ENCODE data around the gene RUFY1.

RUFY1 gene

DNA sequence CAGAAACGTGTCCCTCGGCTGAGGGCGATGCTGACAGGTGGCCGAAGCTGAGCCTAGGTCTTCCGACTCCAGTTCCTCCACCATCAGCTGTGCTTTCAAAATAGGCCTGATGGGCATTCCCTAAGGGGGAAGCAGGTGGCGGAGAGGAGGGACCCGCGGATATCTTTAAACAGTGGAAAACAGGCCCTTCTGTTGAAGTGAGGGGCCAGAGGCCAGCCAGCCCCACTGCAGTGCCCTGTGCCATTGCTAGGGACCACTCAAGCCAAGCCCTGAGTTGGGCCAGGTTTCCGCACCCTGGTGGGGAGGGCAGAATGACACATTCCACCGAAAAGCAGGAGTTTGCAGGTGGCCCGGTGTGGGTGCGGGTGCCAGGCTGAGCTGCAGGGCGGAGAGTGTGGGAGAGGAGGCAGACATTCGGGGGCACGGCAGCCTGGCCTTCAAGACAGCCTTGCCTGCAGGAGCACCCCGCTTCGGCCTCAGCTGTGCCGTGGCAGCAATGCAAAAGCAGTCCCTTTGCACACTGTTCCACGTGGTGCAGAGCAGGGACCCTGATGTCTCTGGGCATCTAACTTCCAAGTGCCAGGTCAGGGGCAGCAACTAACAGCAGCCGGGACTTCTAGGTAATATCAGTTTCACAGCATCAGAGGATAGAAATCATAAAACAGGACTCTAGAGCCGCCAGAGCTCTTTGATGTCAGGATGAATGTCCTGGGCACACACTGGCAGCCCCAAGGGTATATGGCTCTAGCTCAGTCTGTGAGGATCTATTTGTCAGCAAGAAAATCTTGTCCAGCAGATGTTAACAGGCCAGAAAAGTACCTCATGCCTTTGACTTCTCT lies 55.9 kb downstream of the RUFY1 start:
- DNase-seq, result no peak

DNA sequence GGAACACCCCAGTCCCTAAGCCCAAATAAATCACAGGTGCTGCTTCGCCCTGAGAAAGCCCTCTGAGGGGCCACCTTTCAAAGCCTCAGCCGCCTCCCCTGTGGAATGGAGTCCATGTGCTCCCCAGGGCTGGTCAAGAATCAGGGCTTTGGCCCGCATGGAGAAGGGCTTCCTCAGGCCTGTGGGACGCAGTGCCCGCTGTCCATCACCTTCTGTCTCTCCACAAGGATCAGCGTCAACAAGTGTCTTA lies 56.5 kb downstream of the RUFY1 start:
- no peak for DNase-seq

DNA sequence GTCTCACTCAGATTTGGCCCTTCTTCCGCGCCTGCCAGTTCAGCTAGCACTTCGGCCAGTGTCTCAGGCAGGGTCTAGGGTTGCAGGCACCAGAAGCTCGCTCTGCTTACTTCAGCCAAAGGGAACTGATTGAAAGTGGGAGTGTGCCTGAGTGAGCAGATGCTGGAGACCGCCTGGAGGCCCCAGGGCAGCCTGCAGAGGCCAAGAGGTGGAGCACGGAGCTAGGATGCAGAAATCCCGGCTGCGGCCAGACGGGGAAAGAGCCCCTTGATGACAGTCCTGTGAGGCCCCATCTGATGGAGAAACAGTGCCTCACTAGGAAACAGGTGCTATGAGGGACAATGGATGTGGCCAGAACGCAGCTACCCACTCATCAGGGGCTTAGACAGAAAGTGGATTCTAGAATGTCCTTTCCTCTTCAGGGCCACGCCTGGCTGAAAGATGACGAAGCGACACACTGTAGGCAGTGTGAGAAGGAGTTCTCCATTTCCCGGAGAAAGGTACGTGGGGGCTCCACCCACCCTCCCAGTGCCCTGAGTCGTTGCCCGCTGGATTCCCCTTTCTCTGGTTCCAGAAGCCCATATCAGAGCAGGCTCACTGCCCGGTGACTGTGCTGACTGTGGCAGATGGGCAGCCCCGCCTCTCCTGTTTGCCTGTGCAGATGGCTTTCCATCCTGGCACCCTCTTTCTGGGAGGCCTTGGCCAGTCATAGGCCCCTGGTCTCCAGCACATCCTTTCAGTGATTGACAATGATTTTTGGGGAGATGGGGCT lies 57.0 kb downstream of the RUFY1 start:
- DNase-seq, result no peak

DNA sequence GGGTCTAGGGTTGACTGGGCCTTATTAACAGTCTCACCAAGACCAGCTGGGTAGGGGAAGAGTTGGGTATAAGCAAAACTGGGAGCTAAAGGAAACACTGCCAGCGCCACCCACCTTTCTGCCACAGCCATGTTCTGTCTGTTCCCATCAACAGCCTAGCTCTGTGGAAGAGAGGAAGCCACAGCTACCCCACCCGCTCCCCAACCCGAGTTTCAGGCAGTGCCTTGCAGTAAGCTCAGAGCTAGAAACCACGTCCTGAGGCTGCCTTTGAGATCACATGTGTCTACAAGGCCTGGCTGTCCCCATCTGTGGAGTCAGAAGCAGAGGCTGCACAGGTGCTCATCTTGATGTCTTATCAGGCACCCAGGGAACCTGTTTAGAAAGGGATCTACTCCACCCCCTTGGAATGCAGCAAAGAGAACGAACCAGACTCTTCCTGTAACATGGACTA lies 57.8 kb downstream of the RUFY1 start:
- DNase-seq, result no peak

DNA sequence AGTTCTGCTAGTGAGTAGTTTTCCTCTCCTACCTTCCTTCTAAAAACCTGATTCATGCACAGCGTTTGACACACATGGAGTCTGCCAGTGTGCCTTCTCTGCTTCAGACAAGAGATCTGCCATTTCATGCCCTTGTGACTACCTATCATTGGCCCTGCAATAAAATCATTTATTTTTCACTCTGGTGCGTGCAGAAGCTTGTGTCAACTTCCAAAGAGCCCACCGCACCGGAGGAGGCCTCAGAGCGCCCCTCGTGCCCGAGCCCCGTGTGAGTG lies 59.4 kb downstream of the RUFY1 start:
- DNase-seq, result no peak

DNA sequence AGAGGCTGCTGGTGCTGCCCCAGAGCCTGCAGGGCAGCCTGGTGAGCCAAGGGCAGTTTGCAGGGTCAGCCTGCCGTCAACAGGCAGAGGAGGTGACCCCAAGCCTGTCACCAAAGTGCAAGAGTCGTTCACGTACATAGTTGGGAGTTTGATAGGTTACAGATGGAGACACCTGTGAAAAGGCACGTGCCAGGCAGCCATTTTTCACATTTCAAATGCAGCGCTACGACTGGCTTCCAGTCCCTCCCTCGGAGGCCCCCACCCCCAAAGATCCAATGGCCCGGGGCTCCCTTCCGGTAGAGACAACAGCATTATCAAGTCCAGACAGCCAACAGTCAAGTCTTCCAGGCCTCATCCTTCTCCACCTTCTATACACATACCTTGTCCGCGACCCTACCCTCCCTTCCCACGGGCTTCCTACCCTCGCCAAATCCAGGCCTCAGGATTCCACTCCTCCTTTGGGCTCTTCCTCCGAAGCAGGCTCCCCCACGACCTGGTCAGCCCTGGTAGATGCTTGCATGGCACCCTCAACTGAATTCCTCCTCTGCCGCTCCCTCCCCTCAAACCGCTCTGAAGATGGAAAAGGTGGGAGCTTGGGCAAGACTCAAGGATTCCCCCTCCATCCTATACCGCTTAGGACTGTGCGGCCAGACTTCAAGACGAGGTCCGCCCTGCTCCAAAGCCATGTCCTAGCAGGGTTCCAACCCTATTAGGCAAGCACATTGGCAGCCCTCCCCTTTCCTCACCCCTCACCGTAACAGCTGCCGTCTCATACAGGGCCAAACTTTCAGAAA lies 60.0 kb downstream of the RUFY1 start:
- no peak for DNase-seq

DNA sequence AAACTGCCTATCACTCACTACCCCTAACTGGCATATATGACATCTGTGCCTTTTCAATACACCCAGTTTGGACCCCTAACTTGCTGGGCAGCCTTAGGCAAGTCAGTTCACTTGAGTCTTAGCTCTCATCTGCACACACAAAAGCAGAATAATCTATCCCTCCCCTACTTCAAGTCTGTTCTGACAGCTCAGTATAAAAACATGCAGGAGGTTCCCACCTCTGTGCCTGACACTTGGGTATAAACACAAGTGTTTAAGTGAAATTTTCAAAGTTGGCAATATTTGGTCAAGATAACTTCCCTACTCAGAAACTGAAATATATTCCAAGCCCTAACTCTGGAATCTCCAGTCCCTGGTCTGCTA lies 60.5 kb downstream of the RUFY1 start:
- no peak for DNase-seq

DNA sequence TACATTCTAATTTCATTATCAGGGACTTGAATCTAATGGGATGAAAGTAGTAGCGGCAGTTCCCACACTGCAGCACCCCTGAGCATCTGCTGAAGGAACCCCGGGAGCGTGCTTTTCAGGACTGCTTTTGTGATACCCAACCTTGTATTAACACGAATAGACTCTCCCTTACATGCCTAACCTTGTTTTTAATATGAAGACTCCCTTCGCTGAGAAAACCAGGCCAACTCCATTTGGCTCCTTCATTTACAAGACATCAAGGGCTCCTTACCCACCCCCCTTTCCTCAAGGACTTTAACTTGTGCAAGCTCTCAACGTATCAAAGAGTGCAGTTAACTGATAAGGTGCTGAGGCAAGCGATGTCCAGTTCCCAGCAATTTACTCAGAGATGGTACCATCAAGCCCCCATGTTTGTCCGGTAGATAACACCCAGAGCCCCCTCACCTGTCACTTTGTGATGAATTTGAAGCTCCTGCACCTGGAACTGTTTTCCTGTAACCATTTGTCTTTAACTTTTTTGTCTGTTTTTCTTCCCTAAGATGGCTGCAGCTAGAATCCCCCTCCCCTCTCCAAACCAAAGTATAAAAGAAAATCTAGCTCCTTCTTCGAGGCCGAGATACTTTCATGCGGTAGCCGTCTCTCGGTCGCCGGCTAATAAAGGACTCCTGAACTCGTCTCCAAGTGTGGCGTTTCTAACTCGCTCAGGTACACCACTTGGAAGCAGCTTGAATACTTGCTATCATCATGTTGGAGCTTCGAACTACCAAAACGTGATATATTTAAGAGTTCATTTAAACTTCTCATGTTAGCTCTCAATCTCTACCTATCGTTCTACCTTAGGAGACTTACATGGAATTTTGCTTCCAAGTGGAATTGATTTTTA lies 62.5 kb downstream of the RUFY1 start:
- DNase-seq, result no peak

DNA sequence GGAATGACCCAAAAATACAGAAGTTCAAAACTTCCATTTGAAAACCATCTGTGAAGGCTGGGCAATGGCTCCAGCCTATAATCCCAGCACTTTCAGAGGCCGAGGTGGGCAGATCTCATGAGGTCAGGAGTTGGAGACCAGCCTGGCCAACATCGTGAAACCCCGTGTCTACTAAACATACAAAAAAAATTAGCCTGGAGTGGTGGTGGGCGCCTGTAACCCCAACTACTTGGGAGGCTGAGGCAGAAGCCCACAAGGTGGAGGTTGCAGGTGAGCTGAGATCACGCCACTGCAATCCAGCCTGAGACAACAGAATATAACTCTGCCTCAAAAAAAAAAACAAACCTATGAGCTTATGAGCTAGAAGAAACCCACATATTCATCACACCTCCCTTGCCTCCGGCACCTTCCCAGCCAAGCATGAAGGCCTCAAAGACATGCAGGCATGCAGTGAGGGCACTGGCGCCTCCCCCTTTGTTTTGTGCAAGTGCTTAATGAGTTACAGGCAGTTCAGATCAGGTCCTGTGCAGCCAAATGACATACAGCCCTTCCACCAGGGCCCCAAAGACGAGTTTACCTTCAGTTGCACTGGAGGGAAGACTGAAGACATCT lies 63.2 kb downstream of the RUFY1 start:
- DNase-seq, result no peak

DNA sequence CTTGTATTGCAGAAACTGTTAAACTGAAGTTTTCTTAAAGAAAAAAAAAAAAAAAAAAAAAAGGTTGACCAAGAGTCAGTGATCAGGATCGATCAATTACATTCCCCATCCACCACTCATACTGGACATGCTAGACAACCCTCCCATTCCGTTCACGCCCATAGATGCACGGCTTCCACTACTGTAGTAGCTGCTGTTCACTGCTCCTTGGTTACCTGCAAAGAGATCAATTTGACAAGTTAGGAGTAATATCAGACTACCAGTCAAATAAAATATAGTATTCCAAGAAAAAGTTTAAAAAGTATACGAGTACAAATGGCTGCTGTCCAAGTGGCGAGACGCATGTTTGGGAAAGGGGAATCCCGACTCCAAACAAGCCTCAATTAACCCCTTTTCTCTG lies 64.4 kb downstream of the RUFY1 start:
- DNase-seq, result no peak

DNA sequence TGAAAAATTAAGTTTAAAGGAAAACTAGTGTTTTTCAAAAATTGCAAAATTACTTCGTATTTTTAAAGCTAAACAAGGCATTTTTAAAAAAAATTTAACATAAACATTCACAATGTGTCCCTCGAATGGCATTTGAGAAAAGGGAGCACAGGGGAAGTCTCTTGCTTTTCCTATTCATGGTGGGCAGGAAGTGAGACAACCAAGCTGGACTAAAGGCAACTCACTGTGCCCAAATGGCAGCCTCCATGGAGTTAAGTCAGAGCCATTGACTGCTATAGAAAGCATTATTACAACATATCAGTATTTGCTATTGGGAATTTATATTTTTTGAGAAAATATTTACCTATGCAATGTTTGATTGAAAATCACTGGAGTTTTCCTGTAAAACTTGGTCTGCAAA lies 64.8 kb downstream of the RUFY1 start:
- DNase-seq, result no peak

DNA sequence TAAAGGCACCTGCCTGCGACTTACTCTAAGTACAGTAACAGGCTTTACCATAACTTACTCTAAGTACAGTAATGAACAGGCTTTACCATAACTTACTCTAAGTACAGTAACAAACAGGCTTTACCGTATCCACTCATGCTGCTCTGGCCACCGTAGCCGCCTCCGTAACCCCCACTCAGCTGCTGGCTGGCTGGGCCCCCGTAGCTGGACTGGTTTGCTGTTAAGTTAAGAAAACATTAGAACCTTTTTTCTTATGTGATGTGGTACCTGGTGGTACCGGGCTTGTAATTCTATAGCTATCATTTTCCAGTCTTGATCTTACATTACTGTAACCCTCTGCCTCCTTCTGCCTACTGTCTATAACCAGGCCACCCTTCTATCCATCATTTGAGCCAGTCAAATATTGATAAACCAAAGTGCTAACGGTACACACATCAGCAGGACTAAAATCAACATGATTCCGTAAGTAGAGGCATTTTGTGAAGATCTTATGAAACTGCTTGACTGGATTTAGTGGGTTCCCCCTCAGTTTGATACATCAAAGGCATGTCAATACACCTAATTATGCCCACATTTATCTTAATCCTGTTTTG lies 65.7 kb downstream of the RUFY1 start:
- DNase-seq, result no peak

DNA sequence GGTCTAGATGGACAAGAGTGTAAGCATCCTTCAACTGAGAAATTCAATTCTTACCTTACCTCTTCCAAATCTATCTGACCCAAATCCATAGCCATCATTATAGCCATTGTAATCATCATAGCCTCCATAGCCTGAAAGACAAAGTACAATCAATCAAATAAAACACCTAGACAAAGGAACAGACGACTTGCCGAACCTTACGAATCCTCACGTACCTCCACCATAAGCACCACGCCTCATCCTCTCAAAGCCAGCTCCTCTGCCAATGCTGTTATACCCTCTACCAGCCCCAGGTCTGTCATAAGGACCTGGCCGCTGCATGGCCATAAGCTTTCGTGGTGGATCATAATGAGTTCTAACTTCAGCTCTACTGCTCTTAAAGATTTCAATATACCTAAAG lies 67.6 kb downstream of the RUFY1 start:
- no peak for DNase-seq

DNA sequence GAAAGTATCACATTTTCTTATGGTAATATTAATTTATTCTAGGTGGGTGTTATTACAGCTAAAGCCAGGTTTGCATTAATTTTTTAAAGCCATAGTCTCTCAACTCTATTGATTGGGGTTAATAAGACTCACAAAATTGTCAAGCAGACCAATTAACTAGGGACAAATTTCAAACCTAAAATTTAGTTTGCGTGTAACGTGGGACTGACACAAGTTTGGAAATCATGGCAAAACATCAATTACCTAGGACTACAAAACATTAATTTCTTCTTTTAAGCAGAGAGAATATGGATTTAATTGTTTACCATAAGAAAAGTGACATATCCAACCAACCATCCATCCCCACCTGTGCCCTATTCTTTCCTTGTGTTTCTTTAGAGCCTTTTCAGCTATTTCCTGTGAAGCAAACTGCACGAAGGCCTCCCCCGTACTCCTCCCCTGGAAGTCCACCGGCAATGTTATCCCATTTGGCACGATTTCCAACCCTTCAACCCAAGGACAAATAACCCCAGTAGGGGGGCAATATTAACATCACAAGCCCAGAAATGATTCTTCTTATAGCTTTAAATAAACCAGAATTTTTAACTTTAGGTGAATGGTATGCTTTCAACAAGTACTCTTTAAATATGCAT lies 68.7 kb downstream of the RUFY1 start:
- DNase-seq, result no peak

DNA sequence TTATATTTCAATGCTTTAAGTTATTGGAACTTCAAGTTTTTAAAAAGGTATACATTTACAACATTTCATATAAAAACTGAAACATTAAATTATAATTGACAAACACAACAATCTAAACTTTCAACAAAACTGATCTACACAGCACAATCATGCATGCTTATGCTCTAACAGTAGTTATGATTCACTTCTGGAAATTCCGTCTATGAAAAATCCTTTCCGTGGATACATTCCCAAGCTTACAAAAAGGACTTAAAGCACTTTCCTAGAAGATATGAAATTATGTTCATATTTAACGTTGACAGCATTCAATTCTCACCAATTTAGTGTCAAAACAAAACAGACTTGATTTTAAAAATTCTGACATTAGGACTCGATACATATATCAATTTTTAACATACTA lies 69.4 kb downstream of the RUFY1 start:
- no peak for DNase-seq

DNA sequence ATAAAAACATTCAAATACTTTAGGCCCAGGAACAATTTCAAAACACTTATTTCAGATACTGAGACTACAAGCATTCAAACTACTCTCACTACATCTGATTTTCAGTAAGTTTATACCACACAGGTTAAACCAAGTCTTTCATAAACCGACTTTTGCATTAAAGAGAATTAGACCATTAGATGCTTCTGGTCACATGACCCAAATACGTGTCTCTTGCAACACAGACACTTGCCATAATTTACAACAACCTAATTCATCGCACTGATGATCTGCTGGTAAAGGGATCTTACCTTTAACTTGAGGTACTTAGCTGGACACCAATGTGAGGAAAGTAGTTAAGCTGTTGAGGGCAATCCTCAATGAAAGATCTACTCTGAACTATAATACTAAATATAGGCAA lies 69.9 kb downstream of the RUFY1 start:
- no peak for DNase-seq

DNA sequence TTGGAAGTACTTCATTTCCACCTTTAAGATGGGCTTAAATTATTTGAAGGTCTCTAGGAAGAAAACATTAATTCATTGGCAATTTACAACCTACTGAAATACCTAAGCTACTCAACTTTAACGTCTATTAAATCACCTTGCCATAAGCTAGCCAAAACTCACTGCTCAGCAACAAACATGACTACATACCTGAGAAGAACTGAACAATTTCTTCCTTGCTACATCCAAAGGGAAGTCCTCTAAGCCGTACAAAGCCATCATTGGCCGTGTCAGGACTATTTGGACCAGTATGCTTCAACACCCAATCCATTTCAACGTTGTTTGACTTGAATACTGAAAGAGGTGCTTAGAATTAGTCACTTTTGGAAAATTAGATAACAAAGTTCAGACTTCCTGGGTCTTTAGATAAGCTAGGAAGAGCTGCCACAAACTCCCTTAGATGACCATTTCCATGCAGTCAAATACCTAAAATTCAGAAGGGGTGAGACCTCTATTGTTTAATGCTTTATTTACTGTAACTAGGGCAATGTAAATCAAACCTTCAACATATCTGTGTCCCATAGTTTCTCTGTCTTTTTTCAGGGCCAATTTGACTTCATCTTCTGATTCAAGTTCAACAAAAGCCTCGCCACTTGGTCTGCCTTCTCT lies 70.5 kb downstream of the RUFY1 start:
- DNase-seq, result no peak

DNA sequence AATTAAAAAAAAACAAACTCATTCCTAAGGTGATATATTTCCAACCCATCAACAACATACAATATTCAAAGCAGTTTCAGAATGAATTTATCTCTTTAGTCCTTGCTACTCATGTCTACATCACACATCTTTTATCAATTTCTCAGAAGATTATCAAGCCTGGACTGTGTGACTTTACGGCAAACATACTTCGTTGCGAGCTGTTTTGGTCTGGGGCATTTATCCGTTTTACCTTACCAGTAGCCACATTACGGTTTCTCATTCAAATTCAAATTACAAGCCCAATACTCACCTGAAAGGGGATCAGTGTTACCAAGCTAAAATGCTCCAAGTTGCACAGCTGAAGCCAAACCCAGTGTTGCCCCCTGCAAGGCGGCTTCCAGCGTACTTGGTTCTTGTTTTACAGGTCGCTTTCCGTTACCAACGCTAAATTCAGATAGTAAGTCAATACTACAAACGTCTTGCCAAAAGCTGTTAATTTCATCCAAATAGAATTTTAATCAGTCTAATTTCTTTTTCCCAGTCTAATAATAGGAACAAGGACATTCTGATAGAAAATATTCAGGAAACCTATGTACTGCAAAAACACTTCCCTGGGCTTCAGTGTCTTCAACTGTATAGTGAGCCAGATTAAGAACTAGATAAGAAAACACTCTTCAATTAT lies 71.3 kb downstream of the RUFY1 start:
- no peak for DNase-seq

DNA sequence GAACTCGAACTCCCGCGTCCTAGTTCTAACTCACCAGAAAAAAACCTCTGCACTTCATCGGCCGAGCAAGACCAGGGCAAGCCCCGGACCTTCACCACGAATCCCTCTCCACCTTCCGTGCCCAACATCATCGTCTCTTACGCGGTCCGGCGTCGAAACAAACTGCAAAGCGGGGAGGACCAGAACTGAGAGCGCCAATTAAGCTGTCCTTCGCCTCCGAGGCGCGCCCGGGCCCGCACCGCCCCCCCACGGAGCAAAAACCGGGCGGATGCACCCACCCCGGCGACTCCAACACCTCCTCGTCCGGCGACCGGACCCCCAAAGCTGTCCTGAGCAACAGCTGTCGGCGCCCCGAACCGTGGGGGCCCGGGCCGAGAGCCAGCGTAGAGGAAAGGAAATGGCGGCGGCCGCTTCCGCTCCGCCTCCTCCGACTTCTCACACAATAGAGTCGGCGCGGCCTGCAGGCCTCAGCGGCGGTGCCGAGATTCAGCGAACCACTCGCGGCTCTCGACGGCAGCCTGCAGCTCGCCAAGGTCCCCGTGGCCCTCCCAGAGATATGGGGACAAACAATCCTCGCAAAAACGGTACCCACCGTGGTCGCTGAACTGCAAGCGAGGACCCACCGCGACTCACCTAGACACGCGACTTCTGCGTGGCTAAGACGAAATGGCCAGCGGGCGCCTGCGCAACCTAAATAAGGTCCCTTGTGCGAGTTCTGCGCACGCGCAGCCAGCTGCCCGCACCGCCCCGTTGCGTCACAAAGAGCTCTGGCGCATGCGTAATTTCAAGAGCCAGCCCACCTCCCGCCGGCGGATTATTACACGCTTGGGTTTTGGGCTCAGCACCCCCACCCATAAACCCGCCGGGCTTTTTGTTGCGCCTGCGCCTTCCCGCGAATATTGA lies 72.9 kb downstream of the RUFY1 start, which contains the start of gene HNRNPH1:
TSS of gene HNRNPH1 (minus strand) at position 669 of the 903 bp plus-strand sequence. CDS start at position 131, 538 bp downstream.
- DNase-seq, result peak; percentile 98
